A549 treated with AZD9567 at 1 μM for 4 hours (cell line): ENCODE measurements around the gene SGCE. TPM values are rescaled to one million over a fixed set of nuclear protein-coding genes. Genes with fewer than 3 reads are reported as not detected.

Experiments
- total RNA-seq: library from RNA; stranded (reverse); fragments of 200-300 nt; extraction: Qiagen RNA extraction; gene quantifications from 5 replicates; pipeline ENCODE4 v1.2.3, GENCODE V29; 2022; ENCODE audit not compliant: insufficient read depth

Gene SGCE
- 44.1 to 58.3 TPM (median 48.3 TPM) in 5 replicates for total RNA-seq

GRCh38 chr7:94655848-94656657 lies at the start of gene SGCE:
SGCE (minus strand) TSS chr7:94656133; CDS start chr7:94656098, 35 bp downstream.

Other genes starting within 250 kb of the SGCE start
- 7.4 to 19.2 TPM (median 11.3 TPM) in 5 replicates for gene CASD1, start 146.3 kb downstream of the SGCE start, total RNA-seq